PC-3 (cell line): ENCODE data around the gene SEPTIN12.

Experiments used
- EZH2 ChIP-seq: fragments of 300-600 bp; sonication (generic); IDR thresholded peaks from one replicate; pipeline ENCODE4 v1.6.1; 2017; ENCODE audit warnings: antibody characterized with exemption, mild to moderate bottlenecking, low read length; ENCODE audit not compliant: unreplicated experiment
- TF ChIP-seq, protein P1 (sequence below): fragments of 300-600 bp; sonication (generic); conservative IDR thresholded peaks from 2 replicates; pipeline ENCODE4 v1.5.1; 2017; ENCODE audit warnings: antibody characterized with exemption, low read depth, mild to moderate bottlenecking, low read length

DNA sequence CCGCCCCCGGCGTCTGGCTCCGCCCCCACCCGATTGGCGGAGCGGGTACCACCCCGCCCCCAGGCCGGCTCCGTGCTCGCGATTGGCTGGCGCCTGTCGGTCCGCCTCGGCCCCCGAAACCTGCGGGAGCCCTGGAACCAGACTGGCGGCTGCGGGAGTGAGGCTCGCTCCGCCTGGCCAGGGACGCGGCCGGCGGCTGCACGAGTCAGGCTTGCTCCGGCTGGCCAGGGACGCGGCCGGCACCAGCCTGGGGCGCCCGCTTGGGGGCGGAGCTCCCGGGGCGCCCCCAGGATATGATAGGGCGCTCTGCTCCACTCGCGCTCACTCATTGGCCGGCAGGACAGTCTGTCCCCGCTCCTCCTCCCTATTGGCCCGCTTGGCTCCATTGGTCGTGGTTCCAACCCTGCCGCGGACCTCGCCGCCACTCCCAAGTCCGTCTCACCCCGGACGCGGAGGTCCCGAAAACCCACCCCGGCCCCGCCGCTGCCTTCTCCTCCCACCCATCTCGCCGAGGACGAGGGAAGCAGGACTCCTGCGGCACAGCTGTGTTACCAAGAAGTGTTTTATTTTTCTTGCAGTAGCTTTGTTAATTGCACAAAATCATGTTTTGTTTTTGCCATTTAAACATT, 14.6 kb upstream of the SEPTIN12 start:
- TF ChIP-seq, protein P1, sequence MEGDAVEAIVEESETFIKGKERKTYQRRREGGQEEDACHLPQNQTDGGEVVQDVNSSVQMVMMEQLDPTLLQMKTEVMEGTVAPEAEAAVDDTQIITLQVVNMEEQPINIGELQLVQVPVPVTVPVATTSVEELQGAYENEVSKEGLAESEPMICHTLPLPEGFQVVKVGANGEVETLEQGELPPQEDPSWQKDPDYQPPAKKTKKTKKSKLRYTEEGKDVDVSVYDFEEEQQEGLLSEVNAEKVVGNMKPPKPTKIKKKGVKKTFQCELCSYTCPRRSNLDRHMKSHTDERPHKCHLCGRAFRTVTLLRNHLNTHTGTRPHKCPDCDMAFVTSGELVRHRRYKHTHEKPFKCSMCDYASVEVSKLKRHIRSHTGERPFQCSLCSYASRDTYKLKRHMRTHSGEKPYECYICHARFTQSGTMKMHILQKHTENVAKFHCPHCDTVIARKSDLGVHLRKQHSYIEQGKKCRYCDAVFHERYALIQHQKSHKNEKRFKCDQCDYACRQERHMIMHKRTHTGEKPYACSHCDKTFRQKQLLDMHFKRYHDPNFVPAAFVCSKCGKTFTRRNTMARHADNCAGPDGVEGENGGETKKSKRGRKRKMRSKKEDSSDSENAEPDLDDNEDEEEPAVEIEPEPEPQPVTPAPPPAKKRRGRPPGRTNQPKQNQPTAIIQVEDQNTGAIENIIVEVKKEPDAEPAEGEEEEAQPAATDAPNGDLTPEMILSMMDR: no peak
- no peak for TF ChIP-seq EZH2
